Endothelial cell (in vitro differentiated cells): ENCODE data around the gene PPP3CA. TPM values are rescaled to one million over a fixed set of nuclear protein-coding genes. Genes with fewer than 3 reads are reported as not detected.

ENCODE experiments used
- DNase-seq: peaks from one replicate; pipeline ENCODE4 v3.0.0; 2021; ENCODE audit warnings: low spot score
- H3K27ac Mint-ChIP-seq: one replicate; pipeline ENCODE4 v1.8.0; 2021; ENCODE audit warnings: mixed read lengths, inconsistent platforms; ENCODE audit not compliant: unreplicated experiment
- H3K27me3 Mint-ChIP-seq: one replicate; pipeline ENCODE4 v1.8.0; 2021; ENCODE audit warnings: mild to moderate bottlenecking, moderate library complexity, mixed read lengths, inconsistent platforms; ENCODE audit not compliant: unreplicated experiment
- H3K36me3 Mint-ChIP-seq: one replicate; pipeline ENCODE4 v1.8.0; 2021; ENCODE audit warnings: mild to moderate bottlenecking, low read depth, mixed read lengths, inconsistent platforms; ENCODE audit not compliant: unreplicated experiment
- H3K4me1 Mint-ChIP-seq: one replicate; pipeline ENCODE4 v1.8.0; 2021; ENCODE audit warnings: mild to moderate bottlenecking, mixed read lengths, inconsistent platforms; ENCODE audit not compliant: unreplicated experiment
- H3K4me3 Mint-ChIP-seq: one replicate; pipeline ENCODE4 v1.8.0; 2021; ENCODE audit warnings: mild to moderate bottlenecking, mixed read lengths, inconsistent platforms; ENCODE audit not compliant: unreplicated experiment
- H3K9me3 Mint-ChIP-seq: one replicate; pipeline ENCODE4 v1.8.0; 2021; ENCODE audit warnings: mixed read lengths, inconsistent platforms; ENCODE audit not compliant: unreplicated experiment
- CTCF ChIP-seq: fragments of 200-600 bp; sonication (generic); IDR thresholded peaks from one replicate; pipeline ENCODE4 v1.5.0; 2021; ENCODE audit warnings: antibody characterized with exemption; ENCODE audit not compliant: unreplicated experiment
- total RNA-seq: library from RNA; stranded (reverse); fragmentation: NEBNext Ultra II Directional; extraction: Animal tissue kit (Norgen Biotek cat#: 25700); gene quantifications from one replicate; pipeline ENCODE4 v1.2.1, GENCODE V29; 2021; ENCODE audit not compliant: unreplicated experiment

The PPP3CA gene
- total RNA-seq, 1 donor from 2014 or later = 60.5 TPM

- no peaks in the 10 kb centered on the region for H3K27me3 Mint-ChIP-seq
- peaks cover 42% of the 10 kb centered on the region for H3K4me1 Mint-ChIP-seq
- no peak for TF ChIP-seq CTCF
- no peaks in the 10 kb centered on the region for H3K9me3 Mint-ChIP-seq
- H3K4me3 Mint-ChIP-seq = no peak overlapping the region
- H3K27ac Mint-ChIP-seq = peak overlapping the region; percentile 85
- DNase-seq = no peak
- peaks cover 3% of the 10 kb centered on the region for H3K36me3 Mint-ChIP-seq
These were observed 170.2 kb downstream of the PPP3CA start for GRCh38 chr4:101177154-101177553.

GRCh38 chr4:101175896-101176676 is 171.2 kb downstream of the PPP3CA start:
- H3K4me3 Mint-ChIP-seq = no peak overlapping the region
- H3K27me3 Mint-ChIP-seq = no peaks in the 10 kb centered on the region
- no peak for TF ChIP-seq CTCF
- H3K36me3 Mint-ChIP-seq = no peaks in the 10 kb centered on the region
- peaks cover 42% of the 10 kb centered on the region for H3K4me1 Mint-ChIP-seq
- no peak for DNase-seq
- no peaks in the 10 kb centered on the region for H3K9me3 Mint-ChIP-seq
- no peak overlapping the region for H3K27ac Mint-ChIP-seq

- no peaks in the 10 kb centered on the region for H3K27me3 Mint-ChIP-seq
- peak overlapping the region; percentile 32 for H3K27ac Mint-ChIP-seq
These were observed 172.5 kb downstream of the PPP3CA start for GRCh38 chr4:101174679-101175345.

GRCh38 chr4:101172369-101172768 is 175.0 kb downstream of the PPP3CA start:
- peaks cover 31% of the 10 kb centered on the region for H3K4me1 Mint-ChIP-seq
- H3K9me3 Mint-ChIP-seq = no peaks in the 10 kb centered on the region
- H3K27me3 Mint-ChIP-seq = no peaks in the 10 kb centered on the region
- no peaks in the 10 kb centered on the region for H3K36me3 Mint-ChIP-seq
- H3K4me3 Mint-ChIP-seq = no peak overlapping the region
- H3K27ac Mint-ChIP-seq = no peak overlapping the region
- DNase-seq = no peak
- no peak for TF ChIP-seq CTCF

More at GRCh38 chr4:101174679-101175345, 172.5 kb downstream of the PPP3CA start:
- H3K36me3 Mint-ChIP-seq = no peaks in the 10 kb centered on the region
- peaks cover 42% of the 10 kb centered on the region for H3K4me1 Mint-ChIP-seq
- H3K9me3 Mint-ChIP-seq = no peaks in the 10 kb centered on the region
- no peak overlapping the region for H3K4me3 Mint-ChIP-seq
- no peak for TF ChIP-seq CTCF
- DNase-seq = no peak

- no peak for TF ChIP-seq CTCF
- Mint-ChIP-seq H3K4me3 (no peak overlapping the region), H3K27ac (no peak overlapping the region), H3K9me3 (no peaks in the 10 kb centered on the region), H3K4me1 (peaks cover 25% of the 10 kb centered on the region), H3K27me3 (no peaks in the 10 kb centered on the region), H3K36me3 (no peaks in the 10 kb centered on the region)
- no peak for DNase-seq
These were observed 175.6 kb downstream of the PPP3CA start for GRCh38 chr4:101171747-101172146.
